ENCODE measurements around the gene PRPS1.
A peak's percentile ranks its signal among the peaks of the same experiment; 100 is the strongest.

The PRPS1 gene

DNA sequence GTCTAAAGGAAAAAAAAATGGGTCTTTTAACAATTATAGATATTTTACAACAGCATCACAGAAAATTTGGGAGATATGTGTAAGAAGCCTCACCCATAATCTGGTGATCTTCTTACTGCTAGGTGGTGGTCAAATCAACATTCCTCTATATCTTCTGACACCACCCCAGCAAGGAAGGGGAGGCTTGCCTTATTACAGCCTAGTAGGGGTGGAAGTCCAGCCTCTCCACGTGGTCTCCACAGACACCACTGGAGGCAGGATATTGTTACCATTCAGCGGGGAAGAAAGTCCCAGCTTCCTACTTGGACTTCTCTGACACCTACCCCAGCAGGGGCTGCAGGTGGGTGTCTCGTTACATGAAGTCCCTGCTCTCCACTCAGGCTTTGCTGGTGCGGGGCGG lies 28.7 kb downstream of the PRPS1 start:
- TF ChIP-seq, protein P1, sequence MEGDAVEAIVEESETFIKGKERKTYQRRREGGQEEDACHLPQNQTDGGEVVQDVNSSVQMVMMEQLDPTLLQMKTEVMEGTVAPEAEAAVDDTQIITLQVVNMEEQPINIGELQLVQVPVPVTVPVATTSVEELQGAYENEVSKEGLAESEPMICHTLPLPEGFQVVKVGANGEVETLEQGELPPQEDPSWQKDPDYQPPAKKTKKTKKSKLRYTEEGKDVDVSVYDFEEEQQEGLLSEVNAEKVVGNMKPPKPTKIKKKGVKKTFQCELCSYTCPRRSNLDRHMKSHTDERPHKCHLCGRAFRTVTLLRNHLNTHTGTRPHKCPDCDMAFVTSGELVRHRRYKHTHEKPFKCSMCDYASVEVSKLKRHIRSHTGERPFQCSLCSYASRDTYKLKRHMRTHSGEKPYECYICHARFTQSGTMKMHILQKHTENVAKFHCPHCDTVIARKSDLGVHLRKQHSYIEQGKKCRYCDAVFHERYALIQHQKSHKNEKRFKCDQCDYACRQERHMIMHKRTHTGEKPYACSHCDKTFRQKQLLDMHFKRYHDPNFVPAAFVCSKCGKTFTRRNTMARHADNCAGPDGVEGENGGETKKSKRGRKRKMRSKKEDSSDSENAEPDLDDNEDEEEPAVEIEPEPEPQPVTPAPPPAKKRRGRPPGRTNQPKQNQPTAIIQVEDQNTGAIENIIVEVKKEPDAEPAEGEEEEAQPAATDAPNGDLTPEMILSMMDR (conservative IDR thresholded peaks at IDR 0.05; ENCODE audit: low read length), result no peak
- DNase-seq (ENCODE audit: low read depth), result no peak

GRCh38 chrX:107658660-107659059 lies 30.4 kb downstream of the PRPS1 start:
- DNase-seq (ENCODE audit: low read depth), result no peak
- H3K4me3 ChIP-seq (ENCODE audit: low read length), result no peak overlapping the region
- TF ChIP-seq, protein P1 (conservative IDR thresholded peaks at IDR 0.05; ENCODE audit: low read length), result no peak

More for the DNA sequence above, 28.7 kb downstream of the PRPS1 start:
- H3K4me3 ChIP-seq (ENCODE audit: low read length), result no peak overlapping the region

- no peak overlapping the region for H3K4me3 ChIP-seq (ENCODE audit: low read length)
- no peak for DNase-seq (ENCODE audit: low read depth)
- TF ChIP-seq, protein P1 (conservative IDR thresholded peaks at IDR 0.05; ENCODE audit: low read length), result no peak
Observed at GRCh38 chrX:107659286-107659685, 31.0 kb downstream of the PRPS1 start.

- no peak overlapping the region for H3K4me3 ChIP-seq (ENCODE audit: low read length)
- TF ChIP-seq, protein P1 (conservative IDR thresholded peaks at IDR 0.05; ENCODE audit: low read length), result peak; percentile 73
- peak; percentile 56 for DNase-seq (ENCODE audit: low read depth)
Observed at GRCh38 chrX:107659768-107660167, 31.5 kb downstream of the PRPS1 start.

- DNase-seq (ENCODE audit: low read depth), result no peak
- H3K4me3 ChIP-seq (ENCODE audit: low read length), result no peak overlapping the region
- TF ChIP-seq, protein P1 (conservative IDR thresholded peaks at IDR 0.05; ENCODE audit: low read length), result no peak
Observed at GRCh38 chrX:107662145-107662544, 33.8 kb downstream of the PRPS1 start.

DNA sequence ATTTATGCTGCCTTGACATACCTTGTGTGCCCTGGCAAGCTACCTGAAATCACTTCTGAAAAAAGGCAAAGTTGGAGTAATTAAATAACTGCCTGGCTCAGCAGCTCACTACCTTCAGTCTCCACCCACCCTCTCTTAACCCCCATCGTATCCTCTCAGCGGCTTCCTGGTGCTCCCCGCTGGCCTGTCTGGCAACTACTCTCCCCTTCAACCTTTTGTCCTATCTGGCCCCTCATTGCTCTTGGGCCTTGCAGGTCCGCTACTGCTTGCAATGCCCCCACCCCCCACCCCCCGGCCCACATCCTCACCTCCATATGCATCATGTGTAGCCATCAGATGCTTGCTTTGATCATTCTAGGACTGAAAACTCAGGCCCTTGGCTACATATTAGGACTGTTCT lies 34.5 kb downstream of the PRPS1 start:
- TF ChIP-seq, protein P1 (conservative IDR thresholded peaks at IDR 0.05; ENCODE audit: low read length), result no peak
- DNase-seq (ENCODE audit: low read depth), result no peak
- H3K4me3 ChIP-seq (ENCODE audit: low read length), result no peak overlapping the region

DNA sequence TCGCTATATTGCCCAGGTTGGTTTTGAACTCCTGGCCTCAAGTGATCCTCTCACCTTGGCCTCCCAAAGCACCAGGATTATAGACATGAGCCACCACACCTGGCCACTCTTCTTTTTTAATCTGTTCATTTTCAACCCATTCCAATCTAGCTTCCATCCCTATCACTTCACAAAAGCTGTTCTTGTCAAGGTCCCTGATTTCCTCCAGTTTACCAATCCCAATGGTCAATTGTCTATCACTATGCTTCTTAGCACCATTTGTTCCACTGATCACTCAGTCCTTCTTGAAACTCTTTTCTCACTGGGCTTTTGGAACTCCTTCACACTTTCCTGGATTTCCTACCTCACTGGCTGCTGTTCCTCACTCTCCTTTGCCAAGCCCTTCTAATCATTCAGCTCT lies 38.6 kb downstream of the PRPS1 start:
- TF ChIP-seq, protein P1 (conservative IDR thresholded peaks at IDR 0.05; ENCODE audit: low read length), result no peak
- no peak overlapping the region for H3K4me3 ChIP-seq (ENCODE audit: low read length)
- DNase-seq (ENCODE audit: low read depth), result no peak
